Sigmoid colon (tissue), 7 donors: Measurements from ENCODE around the gene KRT85. TPM values are rescaled to one million over a fixed set of nuclear protein-coding genes. Genes with fewer than 3 reads are reported as not detected.

Source experiments
- DNase-seq: peaks from one replicate; pipeline ENCODE4 v3.0.0-alpha.2; 2019
- H3K27ac ChIP-seq, 4 donors: fragments of 200-600 bp; sonication (generic); one replicate each; pipeline ENCODE4 v1.5.1; 2016 to 2019; ENCODE audit warnings: mild to moderate bottlenecking in 1 of 4
- H3K27me3 ChIP-seq, 3 donors: fragments of 200-600 bp; sonication (generic); one replicate each; pipeline ENCODE4 v1.5.1; 2019; ENCODE audit warnings: mild to moderate bottlenecking in 1 of 3
- H3K36me3 ChIP-seq, 4 donors: fragments of 200-600 bp; sonication (generic); one replicate each; pipeline ENCODE4 v1.5.1; 2016 to 2019
- H3K4me1 ChIP-seq, 4 donors: fragments of 200-600 bp; sonication (generic); one replicate each; pipeline ENCODE4 v1.5.1; 2017 to 2019
- H3K4me3 ChIP-seq, 4 donors: fragments of 200-600 bp; sonication (generic); one replicate each; pipeline ENCODE4 v1.5.1; 2017 to 2019; ENCODE audit warnings: mild to moderate bottlenecking in 2 of 4, moderate library complexity in 1 of 4
- H3K9me3 ChIP-seq, 4 donors: fragments of 200-600 bp in 3 of 4; sonication (generic) in 3 of 4; one replicate each; pipeline versions ENCODE4 v1.5.1 to v1.6.1; 2013 to 2019
- CTCF ChIP-seq, 4 experiments: fragments of 450-650 bp in 3 of 4; fragments of 200-600 bp in 1 of 4; IDR thresholded peaks; one replicate each; pipeline ENCODE4 v1.5.1; 2016 to 2019; ENCODE audit warnings: antibody characterized with exemption in 4 of 4, mild to moderate bottlenecking in 3 of 4, moderate library complexity in 2 of 4
- EP300 ChIP-seq, 4 donors: sonication (generic); formaldehyde crosslinking; IDR thresholded peaks; one replicate each; pipeline ENCODE4 v1.6.1; 2017; ENCODE audit warnings: antibody characterized with exemption in 4 of 4
- POLR2A ChIP-seq, 2 donors: fragments of 450-650 bp; IDR thresholded peaks; one replicate each; pipeline ENCODE4 v1.6.1; 2016; ENCODE audit warnings: antibody characterized with exemption in 2 of 2, mild to moderate bottlenecking in 2 of 2, moderate library complexity in 2 of 2
- POLR2AphosphoS5 ChIP-seq, 4 donors: sonication (generic); formaldehyde crosslinking; IDR thresholded peaks; one replicate each; pipeline ENCODE4 v1.6.1; 2017; ENCODE audit warnings: antibody characterized with exemption in 4 of 4
- WGBS, 2 donors: extraction: QIAGEN DNeasy Blood & Tissue Kit; methylation state at CpG; one replicate each; pipeline ENCODE4 v1.1.7; 2013; 5-methylcytosine and 5-hydroxymethylcytosine counted together
- intact Hi-C: fragments of 100-400 bp; cut with DNase I; formaldehyde crosslinking; loops from one replicate; pipeline ENCODE4 v1.15.1; 2023
- polyA plus RNA-seq, 3 donors: library from polyadenylated mRNA; stranded (reverse); fragments of 200-250 nt; gene quantifications; one replicate each; pipeline ENCODE4 v1.2.3, GENCODE V29; 2013
- total RNA-seq, 4 donors: library from RNA; depleted of rRNA; stranded (reverse); fragments of >200 nt; gene quantifications; one replicate each; pipeline ENCODE4 v1.1.0, GENCODE V29; 2016
- donor health status: healthy with polysubstance abuse.
- donor health status: Bipolar disorder and iron deficiency.
- donor health status: healthy.

Gene KRT85
- total and polyA plus RNA-seq, 7 donors = not detected

GRCh38 chr12:52324153-52324444 is 43.2 kb downstream of the KRT85 start:
- H3K4me3 ChIP-seq = no peak overlapping the region
- no peak overlapping the region for H3K27ac ChIP-seq
- peak; percentile 19 for DNase-seq
- H3K4me1 ChIP-seq = peaks cover 0 to 10% (median 0%) of the 10 kb centered on the region in 4 donors
- no peaks in the 10 kb centered on the region for H3K36me3 ChIP-seq
- intact Hi-C loops = no loop called here
- TF ChIP-seq POLR2A (IDR thresholded peaks at IDR 0.05) (no peak), EP300 (IDR thresholded peaks at IDR 0.05) (no peak), POLR2AphosphoS5 (IDR thresholded peaks at IDR 0.05) (no peak)
- peaks cover 0 to 5% (median 0%) of the 10 kb centered on the region in 3 donors for H3K27me3 ChIP-seq
- 85% methylated on average over 3 of the region's 3 CpGs for WGBS, 2 donors
- H3K9me3 ChIP-seq = no peaks in the 10 kb centered on the region

- 81 to 86% methylated on average over 10 of the region's 10 CpGs for WGBS, 2 donors
- no peaks in the 10 kb centered on the region for H3K9me3 ChIP-seq
- no peaks in the 10 kb centered on the region for H3K36me3 ChIP-seq
- H3K4me3 ChIP-seq = no peak overlapping the region
- H3K27me3 ChIP-seq = peaks cover 0 to 5% (median 0%) of the 10 kb centered on the region in 3 donors
- DNase-seq = no peak
- TF ChIP-seq POLR2A (IDR thresholded peaks at IDR 0.05) (no peak), CTCF (IDR thresholded peaks at IDR 0.05) (no peak), POLR2AphosphoS5 (IDR thresholded peaks at IDR 0.05) (no peak), EP300 (IDR thresholded peaks at IDR 0.05) (no peak)
- intact Hi-C loops = no loop called here
- peaks cover 0 to 10% (median 0%) of the 10 kb centered on the region in 4 donors for H3K4me1 ChIP-seq
- no peak overlapping the region for H3K27ac ChIP-seq
Observed at GRCh38 chr12:52323416-52324152, 43.7 kb downstream of the KRT85 start.

GRCh38 chr12:52323001-52323400 is 44.3 kb downstream of the KRT85 start:
- DNase-seq = no peak
- Histone ChIP-seq H3K4me1 (peaks cover 0 to 10% (median 0%) of the 10 kb centered on the region in 4 donors), H3K27me3 (peaks cover 0 to 5% (median 0%) of the 10 kb centered on the region in 3 donors), H3K4me3 (no peak overlapping the region), H3K36me3 (no peaks in the 10 kb centered on the region), H3K27ac (no peak overlapping the region), H3K9me3 (no peaks in the 10 kb centered on the region)
- TF ChIP-seq EP300 (IDR thresholded peaks at IDR 0.05) (no peak), POLR2A (IDR thresholded peaks at IDR 0.05) (no peak), POLR2AphosphoS5 (IDR thresholded peaks at IDR 0.05) (no peak), CTCF (IDR thresholded peaks at IDR 0.05) (no peak)
- 71 to 72% methylated on average over 1 of the region's 1 CpG for WGBS, 2 donors
- intact Hi-C loops = no loop called here

GRCh38 chr12:52322069-52322468 is 45.2 kb downstream of the KRT85 start:
- Histone ChIP-seq H3K4me1 (peaks cover 0 to 10% (median 0%) of the 10 kb centered on the region in 4 donors), H3K4me3 (no peak overlapping the region), H3K36me3 (no peaks in the 10 kb centered on the region), H3K9me3 (no peaks in the 10 kb centered on the region), H3K27ac (no peak overlapping the region), H3K27me3 (peaks cover 0 to 5% (median 0%) of the 10 kb centered on the region in 3 donors)
- intact Hi-C loops = no loop called here
- DNase-seq = no peak
- TF ChIP-seq CTCF (IDR thresholded peaks at IDR 0.05) = no peak
- no peak for TF ChIP-seq POLR2AphosphoS5 (IDR thresholded peaks at IDR 0.05)
- TF ChIP-seq POLR2A (IDR thresholded peaks at IDR 0.05) = no peak
- TF ChIP-seq EP300 (IDR thresholded peaks at IDR 0.05) = no peak
- 92 to 100% methylated on average over 1 of the region's 1 CpG for WGBS, 2 donors

GRCh38 chr12:52321418-52321817 is 45.9 kb downstream of the KRT85 start:
- WGBS, 2 donors = 48 to 67% methylated on average over 4 of the region's 4 CpGs
- no peak for DNase-seq
- Histone ChIP-seq H3K9me3 (no peaks in the 10 kb centered on the region), H3K4me1 (peaks cover 0 to 10% (median 0%) of the 10 kb centered on the region in 4 donors), H3K36me3 (no peaks in the 10 kb centered on the region), H3K27ac (no peak overlapping the region), H3K27me3 (peaks cover 0 to 5% (median 0%) of the 10 kb centered on the region in 3 donors), H3K4me3 (no peak overlapping the region)
- TF ChIP-seq EP300 (IDR thresholded peaks at IDR 0.05) = no peak
- no peak for TF ChIP-seq CTCF (IDR thresholded peaks at IDR 0.05)
- no peak for TF ChIP-seq POLR2A (IDR thresholded peaks at IDR 0.05)
- no peak for TF ChIP-seq POLR2AphosphoS5 (IDR thresholded peaks at IDR 0.05)
- intact Hi-C loops = no loop called here
